NCI-H2196 treated with DMSO at 0.1 percent for 48 hours (cell line): Measurements from ENCODE around the gene IGFBP5.

Experiments used
- DNase-seq: peaks from one replicate; lab custom pipeline; 2025; ENCODE audit not compliant: unreplicated experiment; lab: John Stamatoyannopoulos, UW

The IGFBP5 gene

GRCh38 chr2:216650626-216651257, 44.6 kb downstream of the IGFBP5 start:
- no peak for DNase-seq

GRCh38 chr2:216649574-216649973, 45.8 kb downstream of the IGFBP5 start:
- no peak for DNase-seq

- no peak for DNase-seq
Measured at GRCh38 chr2:216648105-216648504, 47.2 kb downstream of the IGFBP5 start.

- DNase-seq, result no peak
Measured at GRCh38 chr2:216646116-216646515, 49.2 kb downstream of the IGFBP5 start.

- DNase-seq, result no peak
Measured at GRCh38 chr2:216645636-216645950, 49.8 kb downstream of the IGFBP5 start.

- DNase-seq, result no peak
Measured at GRCh38 chr2:216644842-216645635, 50.3 kb downstream of the IGFBP5 start.

GRCh38 chr2:216643986-216644659, 51.2 kb downstream of the IGFBP5 start:
- no peak for DNase-seq

GRCh38 chr2:216637472-216637871, 57.9 kb downstream of the IGFBP5 start:
- DNase-seq, result no peak

GRCh38 chr2:216636551-216637450, 58.5 kb downstream of the IGFBP5 start:
- DNase-seq, result no peak

GRCh38 chr2:216635701-216636550, 59.4 kb downstream of the IGFBP5 start:
- no peak for DNase-seq

- no peak for DNase-seq
Measured at GRCh38 chr2:216635171-216635570, 60.2 kb downstream of the IGFBP5 start.

GRCh38 chr2:216634370-216635148, 60.8 kb downstream of the IGFBP5 start:
- DNase-seq, result no peak

- DNase-seq, result no peak
Measured at GRCh38 chr2:216633616-216634369, 61.6 kb downstream of the IGFBP5 start.

GRCh38 chr2:216632952-216633615, 62.3 kb downstream of the IGFBP5 start, which contains the start of gene IGFBP2:
IGFBP2 (plus strand) TSS chr2:216633420; CDS start chr2:216633524, 104 bp downstream.
- DNase-seq, result peak; percentile 48

- no peak for DNase-seq
Measured at GRCh38 chr2:216632346-216632951, 62.9 kb downstream of the IGFBP5 start.

- no peak for DNase-seq
Measured at GRCh38 chr2:216629784-216630183, 65.6 kb downstream of the IGFBP5 start.

- no peak for DNase-seq
Measured at GRCh38 chr2:216626875-216627245, 68.5 kb downstream of the IGFBP5 start.
